ENCODE data around the gene PTGES2. TPM values are rescaled to one million over a fixed set of nuclear protein-coding genes. Genes with fewer than 3 reads are reported as not detected.

The PTGES2 gene
- total and polyA plus RNA-seq, 7 donors: 61.2 to 150 (median 119) TPM

DNA sequence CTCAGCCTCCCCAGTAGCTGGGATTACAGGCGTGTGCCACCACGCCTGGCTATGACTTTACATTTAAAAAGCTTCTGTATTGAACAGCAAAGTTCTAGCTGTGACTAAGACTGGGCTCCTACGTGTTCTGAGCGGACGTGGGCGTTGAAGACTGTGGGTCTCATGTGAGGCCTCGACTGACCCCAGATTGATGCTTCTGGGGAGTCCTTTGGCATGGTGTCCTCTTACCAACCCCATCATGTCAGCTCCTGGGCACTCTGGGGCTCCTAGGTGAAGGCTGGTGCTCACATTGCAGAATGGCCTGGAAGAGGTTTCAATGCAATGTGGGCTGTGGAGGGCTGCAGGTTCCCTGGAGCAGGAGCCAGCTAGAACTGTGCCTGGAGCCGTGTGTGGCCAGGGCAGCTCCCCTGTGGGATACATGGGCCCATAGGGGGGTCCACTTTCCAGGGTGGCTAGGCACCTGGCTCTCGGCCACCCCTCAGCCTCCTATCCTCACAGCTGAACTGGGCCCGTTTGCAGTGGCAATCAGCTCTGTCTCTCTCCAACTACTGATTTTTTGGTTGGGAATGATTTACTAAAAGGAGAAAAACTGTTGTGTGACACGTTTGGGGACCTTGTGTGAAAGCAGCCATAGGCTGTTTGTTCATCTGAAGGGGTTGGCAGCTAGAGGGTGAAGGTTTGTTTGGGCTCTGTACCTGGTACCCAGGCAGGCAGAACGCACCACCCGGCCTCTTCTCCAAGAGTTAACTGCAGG is 29.8 kb downstream of the PTGES2 start:
- H3K36me3 ChIP-seq (ENCODE audit: insufficient read depth in 1 of 2, low read depth in 1 of 2): peaks cover 0 to 20% of the 10 kb centered on the region in 2 donors
- WGBS, 3 donors: 55 to 60% (median 57%) methylated on average over 13 of the region's 13 CpGs

DNA sequence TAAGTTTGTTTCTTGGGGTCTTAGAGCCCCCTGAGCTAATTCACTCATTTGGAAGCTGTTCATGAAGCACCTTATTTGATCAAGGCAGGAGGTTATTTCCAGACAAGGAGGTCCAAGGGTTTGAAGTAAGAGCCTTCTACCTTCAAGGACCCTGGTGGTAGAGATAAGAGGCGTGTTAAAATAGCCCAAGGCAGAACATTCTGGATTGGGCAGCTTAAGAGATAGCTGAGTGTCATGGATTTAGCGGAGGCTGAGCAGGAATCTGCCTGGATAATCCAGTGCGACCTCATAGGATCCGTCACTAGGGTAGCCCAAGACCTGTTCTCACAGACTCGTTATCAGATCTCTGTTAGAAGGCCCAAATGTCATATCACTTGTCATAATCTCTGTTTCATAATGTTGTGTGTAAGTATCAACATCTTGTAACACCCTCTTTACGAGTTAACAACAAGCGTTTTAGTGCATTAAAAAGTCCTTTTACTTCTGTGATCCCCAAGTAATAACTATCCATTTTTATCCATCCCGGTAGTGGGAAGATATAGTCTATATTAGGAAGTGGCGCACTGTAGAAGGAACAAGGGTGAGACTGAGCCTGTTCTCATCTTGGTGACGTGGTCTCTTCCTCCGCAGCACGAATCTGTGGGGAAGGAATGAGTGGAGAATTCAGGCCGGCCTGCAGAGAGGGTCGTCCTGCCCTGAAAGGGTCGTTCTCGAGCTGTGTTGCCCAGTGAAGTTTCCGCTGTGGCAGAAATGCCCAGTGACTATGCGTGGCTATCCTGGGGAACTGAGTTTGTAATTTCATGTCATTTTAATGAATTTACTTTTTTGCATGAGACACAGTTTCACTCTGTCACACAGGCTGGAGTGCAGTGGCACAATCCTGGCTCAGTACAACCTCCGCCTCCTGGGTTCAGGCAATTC is 30.7 kb downstream of the PTGES2 start:
- Histone ChIP-seq H3K4me3 (no peak overlapping the region), H3K4me1 (peaks cover 76% of the 10 kb centered on the region), H3K27me3 (ENCODE audit: insufficient read depth in 3 of 3, low read length in 2 of 3) (no peaks in the 10 kb centered on the region), H3K27ac (peak overlapping the region; percentile 97), H3K9me3 (no peaks in the 10 kb centered on the region), H3K36me3 (ENCODE audit: insufficient read depth in 1 of 2, low read depth in 1 of 2) (peaks cover 0 to 12% of the 10 kb centered on the region in 2 donors)
- ATAC-seq: no peak
- TF ChIP-seq CTCF (IDR thresholded peaks at IDR 0.05): no peak
- DNase-seq: no peak
- intact Hi-C loops (cut with DNase I): no loop called here
- WGBS, 3 donors: 84 to 90% (median 86%) methylated on average over 19 of the region's 19 CpGs

More for the DNA sequence above, 29.8 kb downstream of the PTGES2 start:
- intact Hi-C loops (cut with DNase I): no loop called here
- Histone ChIP-seq H3K9me3 (no peaks in the 10 kb centered on the region), H3K4me3 (peak overlapping the region; percentile 70), H3K27ac (peak overlapping the region; percentile 97), H3K27me3 (ENCODE audit: insufficient read depth in 3 of 3, low read length in 2 of 3) (no peaks in the 10 kb centered on the region), H3K4me1 (peaks cover 80% of the 10 kb centered on the region)
- ATAC-seq: no peak
- TF ChIP-seq CTCF (IDR thresholded peaks at IDR 0.05): no peak
- DNase-seq: no peak

GRCh38 chr9:128094950-128095544 is 32.5 kb downstream of the PTGES2 start:
- whole genome bisulfite sequencing, 3 donors: 63 to 76% (median 64%) methylated on average over 11 of the region's 11 CpGs
- Histone ChIP-seq H3K27me3 (ENCODE audit: insufficient read depth in 3 of 3, low read length in 2 of 3) (no peaks in the 10 kb centered on the region), H3K9me3 (no peaks in the 10 kb centered on the region), H3K36me3 (ENCODE audit: insufficient read depth in 1 of 2, low read depth in 1 of 2) (no peaks in the 10 kb centered on the region), H3K4me1 (peaks cover 64% of the 10 kb centered on the region), H3K4me3 (peak overlapping the region; percentile 29), H3K27ac (peak overlapping the region; percentile 84)
- no peak for ATAC-seq
- intact Hi-C loops (cut with DNase I): no loop called here
- no peak for TF ChIP-seq CTCF (IDR thresholded peaks at IDR 0.05)
- DNase-seq: no peak

GRCh38 chr9:128094166-128094949 is 33.2 kb downstream of the PTGES2 start:
- H3K4me3 ChIP-seq: peak overlapping the region; percentile 29
- peak overlapping the region; percentile 84 for H3K27ac ChIP-seq
- no peaks in the 10 kb centered on the region for H3K36me3 ChIP-seq (ENCODE audit: insufficient read depth in 1 of 2, low read depth in 1 of 2)
- 15 to 22% (median 16%) methylated on average over 8 of the region's 8 CpGs for WGBS, 3 donors
- ATAC-seq (peak; percentile 69 to 75 (median 72)), DNase-seq (peak; percentile 89 to 95)
- no peak for TF ChIP-seq CTCF (IDR thresholded peaks at IDR 0.05)
- H3K27me3 ChIP-seq (ENCODE audit: insufficient read depth in 3 of 3, low read length in 2 of 3): no peaks in the 10 kb centered on the region
- H3K4me1 ChIP-seq: peaks cover 60% of the 10 kb centered on the region
- no peaks in the 10 kb centered on the region for H3K9me3 ChIP-seq
- intact Hi-C loops (cut with DNase I): no loop called here

All from psoas muscle (tissue), 8 donors.